ENCODE results near the gene OVOL2.

- TF ChIP-seq EZH2 (IDR thresholded peaks at IDR 0.05; ENCODE audit: insufficient read depth, poor library complexity, severe bottlenecking) = no peak
- TF ChIP-seq EZH2phosphoT487 (IDR thresholded peaks at IDR 0.05; ENCODE audit: insufficient read depth, low read depth) = no peak
Observed at GRCh38 chr20:17999566-17999965, 58.1 kb downstream of the OVOL2 start.

Measured in GM23248 (cell line).